GM18517 (cell line): ENCODE measurements around the gene NKX6-2.
"Not testable (repeated sequence)": the region's sequence is repeated elsewhere in the genome, so short reads cannot be mapped to it uniquely, and the experiment has no call there.

Experiments used
- ATAC-seq: cut with Tn5 transposase; IDR thresholded peaks from one replicate; pipeline ENCODE4 v1.9.1; 2021; ENCODE audit warnings: mild to moderate bottlenecking, moderate library complexity; ENCODE audit not compliant: unreplicated experiment

Gene NKX6-2

GRCh38 chr10:132785723-132786475, at the start of gene NKX6-2:
Gene NKX6-2, minus strand, starts transcription at chr10:132786147. Its CDS starts 199 bp downstream, at chr10:132785948.
- no peak for ATAC-seq

- ATAC-seq: no peak
Measured at GRCh38 chr10:132834891-132835847, 49.2 kb upstream of the NKX6-2 start.

GRCh38 chr10:132834311-132834761, 48.4 kb upstream of the NKX6-2 start:
- no peak for ATAC-seq

GRCh38 chr10:132833421-132834111, 47.6 kb upstream of the NKX6-2 start:
- no peak for ATAC-seq

GRCh38 chr10:132832186-132832969, 46.4 kb upstream of the NKX6-2 start:
- ATAC-seq: no peak

GRCh38 chr10:132829403-132829802, 43.5 kb upstream of the NKX6-2 start:
- no peak for ATAC-seq

GRCh38 chr10:132828681-132829080, 42.7 kb upstream of the NKX6-2 start:
- ATAC-seq: no peak

GRCh38 chr10:132827861-132828539, 42.1 kb upstream of the NKX6-2 start:
- no peak for ATAC-seq

GRCh38 chr10:132827423-132827789, 41.5 kb upstream of the NKX6-2 start:
- no peak for ATAC-seq

- no peak for ATAC-seq
Measured at GRCh38 chr10:132826524-132827422, 40.8 kb upstream of the NKX6-2 start.

- ATAC-seq: not testable (repeated sequence)
Measured at GRCh38 chr10:132825783-132826523, 40.0 kb upstream of the NKX6-2 start.

GRCh38 chr10:132820056-132820455, 34.1 kb upstream of the NKX6-2 start:
- no peak for ATAC-seq

- ATAC-seq: no peak
Measured at GRCh38 chr10:132817701-132818211, 31.8 kb upstream of the NKX6-2 start.

GRCh38 chr10:132816718-132817117, 30.8 kb upstream of the NKX6-2 start:
- no peak for ATAC-seq

- no peak for ATAC-seq
Measured at GRCh38 chr10:132815168-132815857, 29.4 kb upstream of the NKX6-2 start.

- no peak for ATAC-seq
Measured at GRCh38 chr10:132814469-132814856, 28.5 kb upstream of the NKX6-2 start.
